Lower leg skin (tissue), 4 donors: ENCODE results near the gene NPAS3. TPM values are rescaled to one million over a fixed set of nuclear protein-coding genes. Genes with fewer than 3 reads are reported as not detected.

Experiments
- DNase-seq, 2 donors: peaks; one replicate each; pipeline ENCODE4 v3.0.0-alpha.2; 2019; ENCODE audit warnings: low spot score in 2 of 2
- H3K4me3 ChIP-seq: fragments of 200-600 bp; sonication (generic); 2 replicates; pipeline ENCODE4 v1.5.1; 2017; ENCODE audit warnings: mild to moderate bottlenecking, low read depth; ENCODE audit not compliant: poor library complexity, severe bottlenecking
- CTCF ChIP-seq, 3 donors: fragments of 450-650 bp; IDR thresholded peaks; one replicate each; pipeline ENCODE4 v1.5.1; 2016; ENCODE audit warnings: antibody characterized with exemption in 3 of 3, mild to moderate bottlenecking in 3 of 3, moderate library complexity in 2 of 3
- POLR2A ChIP-seq, 2 donors: fragments of 450-650 bp; IDR thresholded peaks; one replicate each; pipeline ENCODE4 v1.6.1; 2016 to 2017; ENCODE audit warnings: antibody characterized with exemption in 2 of 2, mild to moderate bottlenecking in 1 of 2, moderate library complexity in 1 of 2
- WGBS, 2 donors: methylation state at CpG; one replicate each; pipeline ENCODE4 v1.1.5; 2018; 5-methylcytosine and 5-hydroxymethylcytosine counted together
- intact Hi-C: fragments of 100-400 bp; cut with DNase I; formaldehyde crosslinking; loops from one replicate; pipeline ENCODE4 v1.15.0; 2023; ENCODE audit warnings: low total_unique reads
- total RNA-seq, 4 donors: library from RNA; depleted of rRNA; stranded (reverse); fragments of >200 nt; gene quantifications; one replicate each; pipeline ENCODE4 v1.1.0, GENCODE V29; 2016

Gene NPAS3
- total RNA-seq, 4 donors from 2014 or later, result 0.25 to 0.29 TPM; not detected in 2

- TF ChIP-seq POLR2A (IDR thresholded peaks at IDR 0.05) (no peak), CTCF (IDR thresholded peaks at IDR 0.05) (no peak)
- H3K4me3 ChIP-seq, result no peak overlapping the region
- intact Hi-C loops, result no loop called here
- 79 to 89% methylated on average over 11 of the region's 11 CpGs for WGBS, 2 donors
- no peak for DNase-seq
Observed at GRCh38 chr14:33711194-33711593, 772.5 kb downstream of the NPAS3 start.

- DNase-seq, result no peak
- no peak overlapping the region for H3K4me3 ChIP-seq
- WGBS, 2 donors, result 73 to 80% methylated on average over 5 of the region's 5 CpGs
- TF ChIP-seq POLR2A (IDR thresholded peaks at IDR 0.05) (no peak), CTCF (IDR thresholded peaks at IDR 0.05) (no peak)
- intact Hi-C loops, result no loop called here
Observed at GRCh38 chr14:33711811-33712216, 773.1 kb downstream of the NPAS3 start.

- H3K4me3 ChIP-seq, result no peak overlapping the region
- TF ChIP-seq POLR2A (IDR thresholded peaks at IDR 0.05) (no peak), CTCF (IDR thresholded peaks at IDR 0.05) (no peak)
- intact Hi-C loops, result no loop called here
- whole genome bisulfite sequencing, 2 donors, result 92 to 95% methylated on average over 1 of the region's 1 CpG
- DNase-seq, result no peak
Observed at GRCh38 chr14:33714527-33715226, 776.0 kb downstream of the NPAS3 start.

GRCh38 chr14:33715227-33715528 lies 776.5 kb downstream of the NPAS3 start:
- TF ChIP-seq POLR2A (IDR thresholded peaks at IDR 0.05), result no peak
- TF ChIP-seq CTCF (IDR thresholded peaks at IDR 0.05), result no peak
- intact Hi-C loops, result no loop called here
- DNase-seq, result no peak
- H3K4me3 ChIP-seq, result no peak overlapping the region
- 82 to 88% methylated on average over 1 of the region's 1 CpG for WGBS, 2 donors

GRCh38 chr14:33716921-33717320 lies 778.2 kb downstream of the NPAS3 start:
- WGBS, 2 donors, result 25 to 43% methylated on average over 2 of the region's 2 CpGs
- intact Hi-C loops, result no loop called here
- no peak overlapping the region for H3K4me3 ChIP-seq
- no peak for DNase-seq
- TF ChIP-seq POLR2A (IDR thresholded peaks at IDR 0.05) (no peak), CTCF (IDR thresholded peaks at IDR 0.05) (no peak)

- no peak overlapping the region for H3K4me3 ChIP-seq
- 48 to 58% methylated on average over 4 of the region's 4 CpGs for WGBS, 2 donors
- intact Hi-C loops, result no loop called here
- peak in 1 of 2 donors; percentile 27 for DNase-seq
- TF ChIP-seq POLR2A (IDR thresholded peaks at IDR 0.05) (no peak), CTCF (IDR thresholded peaks at IDR 0.05) (no peak)
Observed at GRCh38 chr14:33717866-33718265, 779.2 kb downstream of the NPAS3 start.
